ENCODE results near the gene TSPAN13.

Gene TSPAN13

GRCh38 chr7:16770657-16771329 lies 17.2 kb downstream of the TSPAN13 start:
- H3K4me3 ChIP-seq (replicated peaks; ENCODE audit: low read depth, low read length): no peak overlapping the region
- no peak for TF ChIP-seq CTCF (IDR thresholded peaks at IDR 0.05; ENCODE audit: low read length, missing control alignments)
- no peak for DNase-seq (ENCODE audit: low read depth)

GRCh38 chr7:16773326-16773725 lies 19.8 kb downstream of the TSPAN13 start:
- TF ChIP-seq CTCF (IDR thresholded peaks at IDR 0.05; ENCODE audit: low read length, missing control alignments): no peak
- DNase-seq (ENCODE audit: low read depth): no peak
- H3K4me3 ChIP-seq (replicated peaks; ENCODE audit: low read depth, low read length): no peak overlapping the region

GRCh38 chr7:16773884-16774283 lies 20.3 kb downstream of the TSPAN13 start:
- H3K4me3 ChIP-seq (replicated peaks; ENCODE audit: low read depth, low read length): no peak overlapping the region
- no peak for DNase-seq (ENCODE audit: low read depth)
- TF ChIP-seq CTCF (IDR thresholded peaks at IDR 0.05; ENCODE audit: low read length, missing control alignments): no peak

- no peak for DNase-seq (ENCODE audit: low read depth)
- no peak overlapping the region for H3K4me3 ChIP-seq (replicated peaks; ENCODE audit: low read depth, low read length)
- TF ChIP-seq CTCF (IDR thresholded peaks at IDR 0.05; ENCODE audit: low read length, missing control alignments): no peak
Measured at GRCh38 chr7:16774294-16774693, 20.7 kb downstream of the TSPAN13 start.

- no peak overlapping the region for H3K4me3 ChIP-seq (replicated peaks; ENCODE audit: low read depth, low read length)
- DNase-seq (ENCODE audit: low read depth): no peak
- no peak for TF ChIP-seq CTCF (IDR thresholded peaks at IDR 0.05; ENCODE audit: low read length, missing control alignments)
Measured at GRCh38 chr7:16774986-16775385, 21.4 kb downstream of the TSPAN13 start.

GRCh38 chr7:16776053-16776452 lies 22.5 kb downstream of the TSPAN13 start:
- DNase-seq (ENCODE audit: low read depth): no peak

More at GRCh38 chr7:16776053-16776452, 22.5 kb downstream of the TSPAN13 start:
- no peak for TF ChIP-seq CTCF (IDR thresholded peaks at IDR 0.05; ENCODE audit: low read length, missing control alignments)
- H3K4me3 ChIP-seq (replicated peaks; ENCODE audit: low read depth, low read length): no peak overlapping the region
